Bronchial epithelial cell (primary cell): ENCODE results near the gene ECE1. TPM values are rescaled to one million over a fixed set of nuclear protein-coding genes. Genes with fewer than 3 reads are reported as not detected.

Experiments used
- DNase-seq: peaks from one replicate; pipeline ENCODE4 v3.0.0-alpha.2; 2010; ENCODE audit warnings: low read depth
- FAIRE-seq: peaks from 2 replicates; lab custom pipeline; 2011; peaks lifted over from hg19 to GRCh38; lab: Jason Lieb, UNC
- H3K27me3 ChIP-seq: 2 replicates; pipeline ENCODE4 v1.5.1; 2011; ENCODE audit warnings: low read length; ENCODE audit not compliant: control insufficient read depth, insufficient read depth
- H3K36me3 ChIP-seq: 2 replicates; pipeline ENCODE4 v1.5.1; 2011; ENCODE audit warnings: low read length; ENCODE audit not compliant: control insufficient read depth, insufficient read depth
- H3K4me3 ChIP-seq: 2 replicates; pipeline ENCODE4 v1.5.1; 2011; ENCODE audit warnings: mild to moderate bottlenecking, low read depth, low read length, control low read depth
- total RNA-seq: library from RNA; depleted of rRNA; stranded (reverse); fragments of >200 nt; gene quantifications from 2 replicates; pipeline ENCODE4 v1.2.1, GENCODE V29; 2014
- TF ChIP-seq, protein P1 (sequence below): IDR thresholded peaks from 2 replicates; pipeline ENCODE4 v1.5.1; 2011; ENCODE audit warnings: mild to moderate bottlenecking, moderate library complexity, low read length, control low read depth, inconsistent platforms; ENCODE audit not compliant: insufficient read depth, severe bottlenecking

Gene ECE1
- total RNA-seq, 1 donor from 2014 or later: 44.2 TPM

DNA sequence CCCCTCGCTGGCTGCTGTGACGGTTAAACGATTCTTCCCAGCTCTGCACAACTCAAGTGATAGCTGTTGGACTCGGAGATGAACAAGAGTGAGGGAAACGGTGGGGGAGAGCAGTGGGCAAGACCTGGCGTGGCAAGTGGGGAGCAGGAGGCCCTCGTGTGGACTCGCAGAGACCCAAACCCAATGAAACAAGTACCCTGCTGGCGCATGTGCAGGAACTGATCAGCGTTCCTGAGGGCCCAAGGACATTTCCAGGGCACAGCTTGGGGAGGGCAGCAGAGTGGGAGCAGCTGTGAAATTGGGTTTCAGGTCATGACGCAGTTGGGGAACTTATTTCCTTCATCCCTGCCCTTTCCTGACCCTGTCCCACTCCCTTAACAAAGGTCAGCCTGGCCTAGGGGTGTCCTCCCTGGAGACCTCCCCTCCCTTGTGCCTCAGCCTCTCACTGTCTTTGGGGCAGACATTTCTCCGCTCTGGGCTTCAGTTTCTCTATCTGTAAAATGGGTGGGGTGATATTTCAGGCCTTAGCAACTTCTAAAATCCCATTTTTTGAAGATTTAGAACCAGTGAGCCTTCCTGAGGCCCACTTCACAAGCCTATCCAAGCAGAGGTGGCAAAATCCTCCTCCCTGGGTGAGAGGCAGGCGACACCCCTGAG is 27.9 kb upstream of the ECE1 start:
- TF ChIP-seq, protein P1, sequence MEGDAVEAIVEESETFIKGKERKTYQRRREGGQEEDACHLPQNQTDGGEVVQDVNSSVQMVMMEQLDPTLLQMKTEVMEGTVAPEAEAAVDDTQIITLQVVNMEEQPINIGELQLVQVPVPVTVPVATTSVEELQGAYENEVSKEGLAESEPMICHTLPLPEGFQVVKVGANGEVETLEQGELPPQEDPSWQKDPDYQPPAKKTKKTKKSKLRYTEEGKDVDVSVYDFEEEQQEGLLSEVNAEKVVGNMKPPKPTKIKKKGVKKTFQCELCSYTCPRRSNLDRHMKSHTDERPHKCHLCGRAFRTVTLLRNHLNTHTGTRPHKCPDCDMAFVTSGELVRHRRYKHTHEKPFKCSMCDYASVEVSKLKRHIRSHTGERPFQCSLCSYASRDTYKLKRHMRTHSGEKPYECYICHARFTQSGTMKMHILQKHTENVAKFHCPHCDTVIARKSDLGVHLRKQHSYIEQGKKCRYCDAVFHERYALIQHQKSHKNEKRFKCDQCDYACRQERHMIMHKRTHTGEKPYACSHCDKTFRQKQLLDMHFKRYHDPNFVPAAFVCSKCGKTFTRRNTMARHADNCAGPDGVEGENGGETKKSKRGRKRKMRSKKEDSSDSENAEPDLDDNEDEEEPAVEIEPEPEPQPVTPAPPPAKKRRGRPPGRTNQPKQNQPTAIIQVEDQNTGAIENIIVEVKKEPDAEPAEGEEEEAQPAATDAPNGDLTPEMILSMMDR: no peak
- no peaks in the 10 kb centered on the region for H3K27me3 ChIP-seq
- DNase-seq (no peak), FAIRE-seq (no peak)
- no peak overlapping the region for H3K4me3 ChIP-seq
- no peaks in the 10 kb centered on the region for H3K36me3 ChIP-seq

DNA sequence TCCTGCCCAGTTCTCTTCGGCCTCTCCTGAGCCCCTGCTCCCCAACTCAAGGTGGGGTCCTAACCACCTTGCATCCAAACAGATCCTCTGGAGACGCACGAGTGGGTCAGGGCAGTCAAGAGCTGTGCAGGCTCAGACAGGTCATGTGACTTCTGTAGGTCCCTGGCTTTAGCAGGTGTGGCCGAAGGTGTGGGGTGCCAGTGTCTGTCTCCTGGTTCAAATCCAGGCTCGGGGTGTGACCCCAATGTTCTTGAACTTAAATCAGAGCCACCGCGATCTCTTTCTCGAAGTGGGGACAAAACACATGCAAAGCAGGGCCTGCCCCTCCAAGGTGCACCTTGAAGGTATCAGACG is 27.4 kb upstream of the ECE1 start:
- FAIRE-seq (no peak), DNase-seq (no peak)
- TF ChIP-seq, protein P1: no peak
- no peaks in the 10 kb centered on the region for H3K36me3 ChIP-seq
- no peak overlapping the region for H3K4me3 ChIP-seq
- no peaks in the 10 kb centered on the region for H3K27me3 ChIP-seq

DNA sequence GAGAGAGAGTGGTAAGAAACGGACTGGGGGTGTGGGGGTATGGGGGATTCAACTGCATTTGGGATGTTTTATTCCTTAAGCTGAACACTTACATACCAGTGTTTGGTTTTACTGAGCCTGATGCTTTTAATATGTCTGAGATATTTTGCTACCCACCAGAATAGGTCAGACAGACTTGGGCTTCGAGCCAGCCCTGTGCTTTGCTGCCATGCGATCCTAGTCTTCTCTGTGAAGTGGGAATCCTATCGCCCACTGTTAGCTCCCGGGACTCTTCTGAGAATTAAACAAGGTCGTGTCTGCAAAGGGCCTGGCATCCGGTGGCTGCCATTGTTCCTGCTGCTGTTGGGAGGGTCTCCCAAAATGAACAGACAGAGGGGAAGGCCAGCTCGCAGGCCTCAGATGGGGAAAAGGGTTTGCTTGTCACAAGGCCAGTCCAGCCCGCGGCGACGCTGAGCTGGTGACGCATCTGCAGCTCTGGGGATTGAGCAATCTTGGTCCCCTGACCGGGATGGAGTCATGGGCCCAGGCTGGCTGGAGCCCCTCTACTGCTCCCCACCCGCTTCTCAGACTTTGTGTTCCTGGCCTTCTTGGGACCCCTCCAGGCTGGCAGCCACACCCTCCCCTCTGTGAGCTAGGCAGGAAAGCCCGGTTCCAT is 26.9 kb upstream of the ECE1 start:
- no peaks in the 10 kb centered on the region for H3K27me3 ChIP-seq
- TF ChIP-seq, protein P1: no peak
- DNase-seq (no peak), FAIRE-seq (no peak)
- H3K4me3 ChIP-seq: no peak overlapping the region
- no peaks in the 10 kb centered on the region for H3K36me3 ChIP-seq

DNA sequence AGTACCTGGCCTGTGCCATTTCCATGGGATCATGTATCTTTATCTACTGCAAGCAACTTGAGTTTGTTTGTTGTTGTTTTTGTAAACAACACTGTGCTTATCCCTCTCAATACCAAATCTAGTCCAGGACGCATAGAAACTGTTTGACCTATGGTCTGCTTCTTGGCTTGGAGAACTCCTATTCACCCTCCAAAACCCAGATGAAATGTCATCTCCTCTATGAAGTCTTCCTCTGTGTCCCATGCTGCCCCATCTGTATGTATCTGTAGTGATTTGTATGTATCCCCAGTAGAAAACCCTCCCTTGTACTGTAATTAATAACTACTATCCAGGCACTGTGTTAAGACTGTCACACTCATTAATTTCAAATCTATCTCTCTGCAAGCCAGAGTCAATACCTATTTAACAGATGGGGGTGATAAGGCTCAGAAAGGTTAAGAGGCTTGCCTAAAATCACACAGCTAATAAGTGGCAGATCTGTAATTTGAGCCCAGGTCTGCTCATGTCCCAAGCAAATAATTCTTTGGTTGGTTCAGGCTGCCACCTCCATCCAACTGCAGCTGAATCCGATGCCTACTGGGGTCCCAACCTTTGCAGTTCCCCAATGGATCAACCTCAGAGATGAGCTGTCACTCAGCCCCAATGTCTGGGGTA is 24.6 kb upstream of the ECE1 start:
- TF ChIP-seq, protein P1: no peak
- no peak overlapping the region for H3K4me3 ChIP-seq
- no peak for FAIRE-seq
- no peaks in the 10 kb centered on the region for H3K36me3 ChIP-seq
- no peak for DNase-seq
- no peaks in the 10 kb centered on the region for H3K27me3 ChIP-seq

DNA sequence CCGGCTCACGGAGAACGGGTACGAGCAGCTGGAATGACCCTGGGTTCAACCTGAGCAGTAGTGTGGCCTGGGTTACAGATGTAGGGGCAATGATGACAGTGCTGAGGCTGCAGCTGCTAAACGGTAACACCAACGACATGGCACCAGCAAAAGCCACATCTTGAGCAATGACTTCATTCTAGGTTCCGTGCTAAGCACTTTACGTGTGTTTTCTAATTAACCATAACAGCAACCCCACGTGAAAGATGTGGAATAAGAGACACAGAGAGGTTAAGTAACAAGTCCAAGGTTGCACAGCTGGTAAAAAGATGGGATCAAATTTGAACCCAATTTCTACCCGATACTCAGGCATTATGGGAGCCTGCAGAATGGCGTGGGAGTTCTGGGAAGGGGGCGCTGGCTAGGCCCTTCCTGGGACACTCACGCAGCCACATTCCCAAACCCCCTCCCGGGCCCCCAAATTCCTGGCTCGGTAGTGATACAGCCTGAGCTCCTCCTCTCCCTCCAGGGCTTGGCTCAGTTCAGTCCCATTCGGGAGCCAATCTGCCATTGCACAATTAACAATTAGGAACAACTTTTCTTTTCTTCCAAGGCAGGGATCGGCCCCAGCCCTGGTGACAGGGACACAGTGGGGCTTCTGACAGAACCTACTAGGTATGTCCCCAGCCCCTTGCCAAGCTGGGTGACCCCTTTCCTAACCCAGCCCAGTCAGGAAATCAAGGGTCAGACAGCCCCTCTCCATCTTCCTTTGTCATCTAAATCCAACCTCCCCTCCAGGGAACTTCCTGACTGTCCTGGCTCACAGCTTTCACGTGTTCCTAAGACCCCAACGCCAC is 23.8 kb upstream of the ECE1 start:
- no peaks in the 10 kb centered on the region for H3K27me3 ChIP-seq
- no peaks in the 10 kb centered on the region for H3K36me3 ChIP-seq
- FAIRE-seq (no peak), DNase-seq (no peak)
- TF ChIP-seq, protein P1: no peak
- H3K4me3 ChIP-seq: no peak overlapping the region
